Fibroblast of the conjunctiva (primary cell): Measurements from ENCODE around the gene BFSP2.
"Not testable (repeated sequence)": the region's sequence is repeated elsewhere in the genome, so short reads cannot be mapped to it uniquely, and the experiment has no call there.

ENCODE experiments used
- DNase-seq: peaks from one replicate; pipeline ENCODE4 v3.0.0-alpha.2; 2010; ENCODE audit warnings: low read depth

The BFSP2 gene

DNA sequence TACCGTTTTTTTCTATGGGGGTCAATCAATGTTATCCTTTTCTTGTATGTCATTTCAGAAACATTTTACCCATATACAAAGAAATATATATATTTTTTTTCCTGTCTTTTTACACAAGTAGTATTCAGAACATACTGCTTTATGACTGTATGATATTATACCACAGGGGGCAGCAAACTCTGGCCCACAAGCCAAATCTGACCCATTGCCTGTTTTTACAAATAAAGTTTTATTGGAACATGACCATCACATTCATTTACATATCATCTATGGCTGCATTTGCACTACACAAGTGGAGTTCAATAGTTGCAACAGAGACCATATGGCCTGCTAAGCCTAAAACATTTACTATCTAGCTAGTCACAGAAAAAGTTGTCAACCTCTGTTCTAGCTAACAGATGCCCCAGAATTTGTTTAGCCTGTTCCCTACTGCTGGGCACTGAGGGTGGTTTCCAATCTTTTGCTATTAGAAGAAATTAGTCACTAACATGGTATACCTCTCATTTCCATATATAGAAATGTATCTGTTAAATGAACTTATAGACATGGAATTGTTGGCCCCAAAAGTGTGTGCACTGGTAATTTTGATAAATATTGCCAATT lies 57.7 kb downstream of the BFSP2 start:
- no peak for DNase-seq

DNA sequence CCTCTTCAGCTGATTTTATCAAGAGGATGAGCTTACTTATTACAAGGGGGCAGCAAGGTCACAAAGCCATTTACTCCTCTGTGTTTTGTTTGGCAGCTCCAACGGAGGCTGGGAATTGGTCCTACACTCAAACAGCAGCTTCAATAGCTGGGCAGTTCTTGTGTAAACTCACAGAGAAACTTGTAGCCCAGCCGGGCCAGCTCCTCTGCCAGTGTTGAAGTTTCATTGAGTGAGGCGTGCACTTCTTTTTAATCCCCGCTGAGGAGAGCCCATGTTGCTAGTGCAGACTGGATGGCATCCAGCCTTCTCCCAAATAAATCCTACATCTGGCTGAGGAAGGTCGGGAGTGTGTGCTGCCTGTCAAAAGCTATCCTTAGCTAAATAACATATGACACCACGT lies 59.5 kb downstream of the BFSP2 start:
- peak; percentile 32 for DNase-seq

DNA sequence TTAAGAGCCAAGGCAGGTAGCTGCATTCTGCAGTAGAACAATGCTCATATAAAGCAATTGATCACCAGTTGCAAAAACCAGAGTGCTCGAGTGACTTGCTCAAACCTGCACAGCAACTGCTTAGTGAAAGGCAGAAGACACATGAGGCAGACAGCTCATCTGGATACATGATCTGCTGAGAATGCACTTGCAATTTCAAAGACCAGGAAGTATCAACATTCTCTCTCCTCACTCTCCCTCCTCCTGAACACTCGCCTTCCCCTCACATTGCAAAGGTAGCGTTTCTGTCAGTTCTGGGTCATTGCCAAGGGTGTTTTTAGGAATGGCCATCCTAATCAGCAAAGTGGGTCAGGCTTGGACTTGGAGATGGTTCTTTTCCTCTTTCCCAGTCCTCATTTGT lies 61.0 kb downstream of the BFSP2 start:
- DNase-seq, result no peak

DNA sequence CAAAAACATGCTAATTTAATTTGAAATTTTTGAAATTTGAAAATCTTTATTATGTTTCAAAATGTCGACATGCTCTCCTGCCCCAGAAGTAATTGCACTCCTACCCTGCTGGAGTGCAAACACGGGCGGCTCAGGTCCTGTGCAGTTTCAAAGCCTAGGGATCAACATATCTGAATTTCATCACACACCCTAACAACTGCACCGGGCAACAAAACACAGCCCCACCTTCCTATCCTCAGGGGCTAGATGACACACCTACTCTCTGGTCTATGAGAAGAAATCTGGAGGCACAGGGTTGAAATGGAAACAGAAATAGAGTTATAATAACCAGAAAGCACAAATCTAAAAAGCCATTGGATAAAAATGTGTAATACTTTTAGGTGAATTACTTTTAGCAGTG lies 61.4 kb downstream of the BFSP2 start:
- no peak for DNase-seq

DNA sequence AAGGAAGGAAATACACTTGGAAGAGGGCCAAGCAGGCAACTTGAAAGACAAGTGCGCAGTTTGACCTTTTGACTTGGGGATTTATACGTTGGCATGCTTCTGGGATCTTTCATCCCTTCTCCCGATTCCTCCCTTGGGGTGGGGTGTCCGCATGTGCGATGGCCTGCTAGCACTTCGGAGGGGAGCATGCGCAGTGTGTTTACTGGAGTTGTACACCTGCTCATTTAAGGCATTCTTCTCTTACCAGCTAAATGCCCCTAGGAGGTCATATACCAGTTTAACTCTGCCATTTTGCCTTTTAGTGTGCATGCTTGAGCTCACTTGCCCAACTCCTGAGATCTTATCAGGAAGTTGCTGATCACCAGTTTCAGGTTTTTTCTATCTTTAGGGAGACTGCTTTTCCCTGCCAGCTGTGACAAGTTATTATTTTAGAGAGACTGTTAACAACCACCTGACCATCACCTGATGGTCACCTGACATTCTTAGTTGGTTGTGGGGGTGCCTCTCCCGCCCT lies 63.5 kb downstream of the BFSP2 start:
- no peak for DNase-seq

DNA sequence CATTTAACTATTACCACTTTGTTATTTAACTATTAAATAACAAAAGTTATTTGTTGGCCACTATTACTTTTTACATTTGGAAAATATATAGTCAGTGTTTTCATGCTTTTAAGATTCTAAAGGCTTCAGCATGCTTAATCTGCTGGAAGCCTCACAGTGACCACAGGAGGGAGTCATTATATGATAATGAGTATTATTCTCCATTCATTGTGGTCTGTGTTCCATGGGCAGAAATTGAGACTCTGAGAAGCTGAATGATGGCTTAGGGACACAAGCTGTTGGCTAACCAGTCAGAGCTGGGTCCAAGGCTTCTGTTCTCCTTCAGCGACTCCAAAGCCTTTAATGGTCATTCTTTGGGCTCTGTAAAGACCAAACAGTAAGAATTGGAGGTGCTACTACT lies 64.7 kb downstream of the BFSP2 start:
- no peak for DNase-seq

DNA sequence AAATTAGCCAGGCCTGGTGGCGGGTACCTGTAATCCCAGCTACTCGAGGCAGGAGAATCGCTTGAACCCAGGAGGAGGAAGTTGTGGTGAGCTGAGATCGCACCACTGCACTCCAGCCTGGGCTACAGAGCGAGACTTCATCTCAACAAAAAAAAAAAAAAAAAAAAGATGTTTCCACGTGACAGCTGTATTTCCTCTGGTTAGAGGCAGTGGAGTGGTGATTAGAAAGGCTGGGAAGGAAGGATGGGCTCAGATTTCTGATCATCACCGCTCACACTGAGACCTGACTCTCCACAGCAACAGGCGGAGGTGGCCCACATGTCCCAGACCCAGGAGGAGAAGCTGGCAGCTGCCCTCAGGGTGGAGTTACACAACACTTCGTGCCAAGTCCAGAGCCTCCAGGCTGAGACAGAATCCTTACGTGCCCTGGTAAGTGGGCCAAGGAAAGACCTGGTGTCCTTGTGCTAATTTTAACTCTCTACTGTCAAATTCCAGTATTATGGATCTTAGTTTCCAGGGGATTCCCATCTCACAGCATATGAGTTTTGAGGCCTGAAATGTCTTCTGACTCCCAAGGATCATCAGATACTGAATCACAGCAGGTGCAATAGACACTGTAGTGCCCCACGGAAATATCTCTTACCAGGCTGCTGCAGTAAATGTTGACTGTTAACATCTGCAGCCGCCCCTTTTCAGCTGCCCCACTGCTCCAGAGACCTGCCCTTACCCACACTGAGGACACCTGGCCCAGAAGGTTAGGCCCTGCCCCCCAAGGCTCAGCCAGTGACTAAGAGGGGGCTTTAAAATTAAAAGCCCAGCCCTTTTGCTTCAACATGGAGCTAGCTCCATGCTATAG lies 66.9 kb downstream of the BFSP2 start:
- no peak for DNase-seq

DNA sequence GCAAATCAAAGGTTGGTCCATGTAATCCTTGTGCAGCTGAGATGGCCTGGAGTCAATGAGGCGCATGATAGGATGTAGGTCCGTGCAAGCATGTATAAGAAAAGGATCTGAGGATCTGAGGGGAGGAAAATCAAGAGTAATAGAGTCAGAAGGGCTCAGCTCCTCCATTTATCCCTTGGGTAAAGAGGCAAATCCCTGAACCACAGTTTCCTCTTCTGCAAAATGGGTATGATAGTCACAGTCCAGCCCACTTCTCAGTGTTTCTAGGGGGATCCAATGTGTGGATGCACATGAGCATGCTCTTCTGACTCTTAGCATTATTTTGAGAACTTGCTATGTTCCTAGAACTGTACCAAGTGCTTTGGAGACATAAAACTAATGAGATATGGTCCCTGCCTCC lies 67.9 kb downstream of the BFSP2 start:
- DNase-seq, result no peak

DNA sequence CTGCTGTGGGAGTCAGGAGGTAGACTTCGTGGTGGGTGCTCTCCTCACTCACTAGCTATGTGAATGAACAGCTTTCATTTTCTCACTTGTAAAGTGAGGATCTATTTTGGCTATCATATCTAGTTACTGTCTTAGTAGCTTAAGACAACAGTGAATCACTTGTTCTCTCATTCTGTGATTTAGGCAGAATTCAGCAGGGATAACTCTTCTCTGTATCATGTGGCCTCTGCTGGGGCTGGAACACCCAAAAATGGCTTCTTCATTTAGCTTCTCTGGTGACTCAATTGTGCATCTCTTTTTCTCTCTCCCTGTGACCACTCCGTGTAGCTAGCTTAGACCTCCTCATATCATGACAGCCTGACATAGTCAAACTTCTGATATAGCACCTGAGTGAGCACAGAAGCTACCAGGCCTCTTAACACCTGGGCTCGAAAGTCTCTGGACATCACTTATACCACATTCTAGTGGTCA lies 68.4 kb downstream of the BFSP2 start:
- no peak for DNase-seq

DNA sequence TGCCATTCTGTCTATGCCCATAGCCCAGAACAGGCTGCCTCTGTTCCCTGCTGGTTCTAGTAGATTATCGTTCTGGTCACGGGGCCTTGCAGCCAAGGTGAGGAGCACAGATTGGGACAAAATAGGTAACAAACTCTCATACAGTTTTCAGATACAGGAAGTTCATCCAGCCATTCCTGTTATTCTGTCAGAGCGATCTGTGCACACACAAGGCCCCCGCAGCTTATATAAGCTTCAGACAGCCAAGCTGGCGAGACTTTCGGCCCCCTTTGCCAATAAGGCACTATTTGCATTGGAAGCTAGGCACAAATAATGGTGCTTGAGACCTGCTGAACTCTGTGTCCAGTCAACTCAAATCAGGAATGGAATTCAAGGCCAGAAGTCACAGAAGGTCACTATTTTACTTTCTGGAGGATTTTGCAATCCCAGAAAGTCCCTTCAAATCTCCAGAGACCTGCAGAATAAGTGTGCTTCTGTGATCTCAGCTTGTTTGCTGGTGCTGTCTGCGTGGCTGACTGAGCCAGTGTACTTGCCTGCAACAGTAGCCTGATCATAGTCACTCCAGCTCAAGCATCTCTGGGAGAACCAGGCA lies 69.4 kb downstream of the BFSP2 start:
- DNase-seq, result no peak

DNA sequence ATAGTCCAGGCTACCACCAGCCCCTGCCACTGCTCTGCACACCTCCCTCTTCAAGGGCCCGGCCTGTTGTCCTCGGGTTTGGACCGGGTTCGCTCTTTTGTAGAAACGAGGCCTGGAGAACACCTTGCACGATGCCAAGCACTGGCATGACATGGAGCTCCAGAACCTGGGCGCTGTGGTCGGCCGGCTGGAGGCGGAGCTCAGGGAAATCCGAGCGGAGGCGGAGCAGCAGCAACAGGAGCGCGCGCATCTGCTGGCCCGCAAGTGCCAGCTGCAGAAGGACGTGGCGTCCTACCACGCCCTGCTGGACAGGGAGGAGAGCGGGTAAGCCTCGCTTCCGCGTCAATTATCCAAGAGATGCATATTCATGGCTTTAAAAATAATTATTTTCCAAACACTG lies 72.4 kb downstream of the BFSP2 start:
- no peak for DNase-seq

DNA sequence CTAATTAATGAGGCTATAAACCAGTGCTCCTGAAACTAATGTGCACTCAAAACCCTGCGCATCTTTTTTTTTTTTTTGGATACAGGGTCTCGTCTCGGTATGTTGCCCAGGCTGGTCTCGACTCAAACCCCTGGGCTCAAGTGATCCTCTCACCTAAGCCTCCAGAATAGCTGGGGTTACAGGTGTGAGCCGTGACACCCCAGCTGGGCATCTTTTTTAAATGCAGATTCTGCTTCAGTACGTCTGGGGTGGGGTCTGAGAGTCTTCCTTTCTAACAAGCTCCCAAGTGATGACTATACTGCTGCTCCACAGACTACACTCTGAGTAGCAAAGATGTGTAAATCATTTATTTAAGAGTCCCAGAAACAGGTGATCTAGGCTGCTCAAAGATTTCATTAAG lies 73.0 kb downstream of the BFSP2 start:
- DNase-seq, result no peak

DNA sequence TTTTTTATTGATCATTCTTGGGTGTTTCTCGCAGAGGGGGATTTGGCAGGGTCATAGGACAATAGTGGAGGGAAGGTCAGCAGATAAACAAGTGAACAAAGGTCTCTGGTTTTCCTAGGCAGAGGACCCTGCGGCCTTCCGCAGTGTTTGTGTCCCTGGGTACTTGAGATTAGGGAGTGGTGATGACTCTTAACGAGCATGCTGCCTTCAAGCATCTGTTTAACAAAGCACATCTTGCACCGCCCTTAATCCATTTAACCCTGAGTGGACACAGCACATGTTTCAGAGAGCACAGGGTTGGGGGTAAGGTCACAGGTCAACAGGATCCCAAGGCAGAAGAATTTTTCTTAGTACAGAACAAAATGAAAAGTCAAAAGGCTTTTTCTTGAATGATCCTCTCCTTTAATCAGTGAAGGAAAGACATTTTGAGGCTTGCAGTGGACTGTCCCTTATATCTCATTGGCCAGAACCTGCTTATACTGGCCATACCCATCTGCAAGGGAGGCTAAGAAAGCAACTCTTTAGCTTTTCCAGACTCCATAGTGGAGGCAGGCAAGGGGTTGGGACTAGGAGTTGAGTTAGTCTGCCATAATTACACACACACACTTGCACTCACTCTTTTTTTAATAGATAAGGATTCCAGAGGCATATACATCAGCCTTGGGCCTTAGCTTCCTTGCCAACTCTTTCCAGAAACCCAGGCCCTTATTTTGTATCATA lies 73.8 kb downstream of the BFSP2 start:
- not testable (repeated sequence) for DNase-seq

DNA sequence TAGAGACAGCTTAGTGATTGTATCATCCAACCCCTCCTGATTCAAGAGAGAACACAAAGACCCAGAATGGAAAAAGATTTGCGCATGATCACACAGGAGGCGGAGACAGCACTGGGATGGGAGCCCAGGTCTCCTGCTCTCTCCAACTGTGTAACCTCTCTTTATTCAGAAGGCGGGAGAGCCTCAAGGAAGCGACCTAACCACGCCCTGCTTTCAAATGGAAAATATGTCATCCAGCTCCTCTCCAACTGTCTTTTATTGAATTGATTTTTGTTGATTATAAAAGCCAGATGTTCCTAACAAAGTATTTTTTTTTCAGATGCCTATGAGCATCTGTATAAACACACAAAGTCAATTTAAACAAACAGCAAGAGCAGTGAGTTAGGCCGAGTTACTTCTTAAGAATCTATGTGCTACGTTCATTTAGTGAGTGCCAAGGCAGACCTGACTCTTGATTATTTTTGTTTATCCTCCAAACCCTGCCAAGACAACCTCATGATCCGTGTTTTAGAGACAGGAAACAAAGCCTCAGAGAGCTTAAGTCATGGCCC lies 74.5 kb downstream of the BFSP2 start:
- DNase-seq, result peak; percentile 93

DNA sequence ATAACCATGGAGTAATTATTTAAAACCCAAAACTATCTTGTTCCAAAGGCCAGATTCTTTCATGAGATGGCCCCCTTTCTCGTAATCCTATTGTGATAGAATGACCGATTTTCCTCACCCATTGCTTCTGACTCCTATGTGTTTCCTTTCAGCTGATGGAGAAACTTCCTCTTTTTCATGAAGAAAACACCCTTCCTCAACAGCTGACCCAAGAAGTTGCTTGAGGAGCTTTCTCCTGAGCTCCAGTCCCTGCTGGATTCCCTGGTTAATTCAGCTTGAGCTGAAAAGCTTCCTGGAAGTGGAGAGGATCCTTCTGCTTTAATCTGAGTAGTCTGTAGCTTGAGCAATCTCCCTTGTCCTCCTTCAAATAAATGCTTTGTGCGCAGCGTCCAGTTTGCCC lies 75.0 kb downstream of the BFSP2 start:
- DNase-seq, result no peak

DNA sequence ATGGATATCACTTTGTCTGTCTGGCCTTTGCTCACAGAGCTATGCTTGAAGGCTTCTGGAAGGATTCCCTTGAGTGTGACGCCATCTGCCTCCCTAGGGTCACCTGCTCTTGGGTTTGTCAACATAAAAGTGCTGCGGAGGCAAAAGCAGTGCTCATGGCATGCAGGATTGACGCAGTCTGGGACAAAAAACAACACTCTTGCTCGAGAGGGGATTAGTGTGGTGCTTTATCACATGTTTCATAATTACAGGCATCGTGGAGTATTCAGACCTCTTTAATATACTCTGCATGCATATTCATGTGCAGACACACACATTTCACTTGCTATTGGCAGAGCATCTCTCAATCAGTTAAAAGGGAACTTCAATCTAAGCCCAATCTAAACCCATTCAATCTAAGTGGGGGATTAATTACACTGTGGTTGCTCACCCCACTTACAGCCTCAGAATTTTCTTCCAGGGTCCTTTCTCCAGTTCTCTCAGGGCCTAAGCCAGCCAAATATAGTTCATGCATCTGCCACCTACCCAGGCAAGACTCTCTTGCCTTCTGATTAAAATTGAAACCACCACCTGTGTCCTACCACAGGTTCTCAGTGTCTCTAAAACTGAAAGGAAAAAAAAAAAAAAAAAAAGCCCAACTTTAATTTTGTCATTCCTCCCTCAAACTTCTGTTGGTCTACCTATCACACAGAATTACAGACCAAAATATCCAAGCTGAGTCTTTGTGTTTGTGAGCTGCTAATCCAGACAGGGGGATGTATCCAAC lies 75.6 kb downstream of the BFSP2 start:
- DNase-seq, result no peak

DNA sequence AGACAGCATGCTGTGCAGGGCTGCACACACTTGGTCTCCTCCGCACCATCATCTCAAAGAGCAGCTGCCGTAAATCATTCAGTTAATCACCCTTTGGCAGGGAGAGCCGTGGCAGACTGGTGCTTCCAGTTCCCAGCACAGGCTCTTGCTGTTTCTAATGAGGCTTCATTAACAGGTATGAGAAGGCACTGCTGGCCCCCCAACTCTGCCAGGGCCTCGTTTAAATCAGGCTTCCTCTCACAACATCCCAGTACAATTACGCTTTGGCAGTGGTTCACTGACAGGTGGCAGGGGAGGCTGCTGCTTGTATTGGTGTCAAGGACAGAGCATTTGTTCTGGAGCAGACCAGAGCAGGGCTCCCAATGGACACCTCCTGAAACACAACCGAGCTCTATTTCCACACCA lies 77.1 kb downstream of the BFSP2 start:
- DNase-seq, result no peak

DNA sequence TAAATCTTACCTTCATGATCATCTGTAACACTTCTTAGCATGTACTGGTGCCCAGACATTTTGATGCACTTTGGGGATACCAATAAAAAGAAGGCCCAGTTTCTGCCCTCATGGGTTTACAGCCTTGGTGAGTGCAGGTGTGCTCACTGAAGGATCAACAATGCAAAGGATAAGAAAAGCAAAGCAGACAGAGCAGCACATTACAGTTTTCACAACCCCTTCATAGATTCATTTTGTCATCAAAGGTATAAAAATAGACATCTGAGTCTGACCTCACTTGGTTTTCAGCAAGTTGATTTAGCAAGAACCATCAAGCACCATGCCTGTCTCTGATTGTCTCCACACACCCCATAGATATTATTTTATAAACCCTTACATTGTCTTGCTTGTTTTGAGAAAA lies 77.6 kb downstream of the BFSP2 start:
- no peak for DNase-seq

DNA sequence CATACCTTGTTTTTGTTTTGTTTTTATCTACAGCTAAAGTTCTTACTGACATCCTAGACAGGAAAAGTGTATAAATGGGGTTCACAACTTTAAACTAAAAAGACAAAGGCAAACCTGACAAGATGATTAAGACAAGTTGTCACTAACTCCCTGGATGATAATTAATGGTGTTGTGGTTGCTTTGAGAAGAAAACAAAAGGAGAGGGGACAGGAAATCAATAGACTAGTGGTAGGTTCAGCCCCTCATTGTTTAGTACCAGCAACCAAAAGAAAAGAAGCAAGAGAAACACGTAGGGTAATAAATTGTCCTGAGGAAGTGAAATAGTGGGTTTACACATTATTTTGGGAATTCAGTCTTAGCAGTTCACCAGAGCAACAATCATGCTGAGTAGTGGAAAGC lies 78.8 kb downstream of the BFSP2 start:
- no peak for DNase-seq

DNA sequence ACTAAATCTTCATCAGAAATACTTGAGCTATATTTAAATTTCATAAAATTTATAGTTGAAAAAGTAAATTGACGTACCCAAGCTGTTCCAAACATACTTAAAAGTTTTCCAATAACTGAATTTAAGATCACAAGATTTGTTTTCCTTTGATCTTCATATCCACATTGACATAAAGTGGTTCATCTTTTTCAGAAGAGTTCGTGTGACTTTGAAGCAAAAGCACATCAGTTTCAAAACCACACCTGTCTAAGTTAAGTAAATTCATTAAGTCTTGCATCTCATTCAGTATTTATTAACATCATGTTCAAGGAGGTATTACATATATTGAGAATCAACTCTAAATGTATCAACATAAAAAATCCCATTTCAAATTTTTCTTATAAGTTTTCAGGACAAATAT lies 79.5 kb downstream of the BFSP2 start:
- DNase-seq, result no peak

DNA sequence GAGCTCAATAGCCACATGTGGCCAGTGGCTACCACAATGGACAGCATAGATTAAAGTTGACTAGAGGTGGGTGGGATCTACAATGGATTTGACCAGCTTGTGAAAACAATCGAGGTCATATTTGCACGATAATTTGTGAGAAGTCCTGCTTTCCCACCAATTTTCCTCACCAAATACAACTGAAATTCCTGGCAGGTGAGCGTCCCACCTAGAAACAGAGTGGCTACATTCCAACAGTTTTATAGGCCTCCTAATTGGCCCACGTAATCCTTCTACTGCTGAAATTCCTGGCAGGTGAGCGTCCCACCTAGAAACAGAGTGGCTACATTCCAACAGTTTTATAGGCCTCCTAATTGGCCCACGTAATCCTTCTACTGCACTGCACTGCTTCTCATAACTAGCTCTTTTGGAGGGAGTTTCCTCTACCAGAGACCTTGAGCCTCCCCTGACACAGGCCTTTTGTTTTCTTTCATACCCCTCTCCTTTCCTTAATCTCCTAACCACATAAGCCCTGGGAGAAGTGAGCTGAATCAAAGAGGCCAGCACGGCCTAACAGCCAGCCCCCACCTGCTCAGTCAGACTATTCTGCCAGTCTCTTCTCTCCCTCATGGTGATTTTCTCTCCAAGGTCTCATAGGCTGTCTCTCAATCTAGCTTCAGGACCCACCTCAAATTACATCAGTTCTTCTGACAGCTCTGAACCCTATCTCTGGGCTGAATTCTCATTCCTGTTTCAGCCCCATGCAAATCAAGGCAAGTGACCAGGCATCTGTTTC lies 80.2 kb downstream of the BFSP2 start:
- no peak for DNase-seq
